GM12892 (cell line): ENCODE results near the gene RBPJL.

ENCODE experiments used
- POLR2A ChIP-seq: IDR thresholded peaks from 2 replicates; pipeline ENCODE4 v1.6.1; 2011; ENCODE audit warnings: low read depth, low read length, control low read depth
- TAF1 ChIP-seq: IDR thresholded peaks from 2 replicates; pipeline ENCODE4 v1.6.1; 2011; ENCODE audit warnings: low read depth, mild to moderate bottlenecking, control low read depth, low read length, borderline replicate concordance

DNA sequence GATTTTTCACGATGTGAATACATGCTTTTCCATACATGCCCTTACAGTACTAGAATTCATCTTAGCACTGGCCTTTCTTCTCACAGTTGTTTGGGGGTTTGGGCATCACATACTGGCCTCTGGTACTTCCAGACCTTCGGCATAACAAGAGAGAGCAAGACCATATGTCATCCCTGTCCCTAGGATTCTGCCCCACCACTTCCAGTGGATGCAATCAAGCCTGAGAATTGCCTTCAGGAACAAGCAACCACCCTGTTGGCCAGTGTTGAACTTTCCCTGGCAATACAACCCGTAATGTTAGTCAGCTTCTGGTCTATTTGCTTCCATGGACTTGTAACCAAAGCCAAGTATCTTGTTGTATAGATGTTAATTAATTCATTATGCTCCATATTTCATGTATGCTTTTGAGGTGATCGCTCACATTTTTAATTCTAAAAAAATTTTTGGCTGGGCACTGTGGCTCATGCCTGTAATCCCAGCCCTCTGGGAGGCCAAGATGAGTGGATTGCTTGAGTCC is 36.8 kb upstream of the RBPJL start:
- TF ChIP-seq TAF1: no peak
- no peak for TF ChIP-seq POLR2A
